ENCODE data around the gene VWA3B.

DNA sequence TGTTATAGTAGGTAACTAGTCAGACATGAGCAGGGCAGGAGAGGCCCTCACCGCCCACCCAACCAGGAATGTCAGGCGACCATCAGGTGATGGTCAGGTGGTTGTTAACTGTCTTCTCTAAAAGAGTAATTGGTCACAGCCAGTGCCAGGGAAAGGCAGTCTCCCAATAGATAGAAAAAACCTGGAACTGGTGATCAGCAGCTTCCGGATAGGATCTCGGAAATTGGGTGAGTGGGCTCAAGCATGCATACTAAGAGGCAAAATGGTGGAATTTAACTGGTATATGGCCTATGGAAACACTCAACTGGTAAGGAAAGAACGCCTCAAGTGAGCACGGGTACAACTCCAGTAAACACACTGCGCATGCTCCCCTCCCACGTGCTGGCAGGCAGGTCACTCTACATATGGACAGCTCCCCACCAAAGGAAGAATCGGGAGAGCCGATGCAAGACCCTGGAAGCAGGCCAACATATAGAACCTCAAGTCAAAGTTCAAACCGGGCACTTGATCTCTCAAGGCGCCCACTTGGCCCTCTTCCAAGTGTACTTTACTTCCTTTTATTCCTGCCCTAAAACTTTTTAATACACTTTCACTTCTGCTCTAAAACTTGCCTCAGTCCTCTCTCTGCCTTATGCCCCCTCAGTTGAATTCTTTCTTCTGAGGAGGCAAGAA lies 47.7 kb upstream of the VWA3B start:
- TF ChIP-seq POLR2A (IDR thresholded peaks at IDR 0.05; ENCODE audit: low read depth, low read length) = no peak
- TF ChIP-seq, protein P1, sequence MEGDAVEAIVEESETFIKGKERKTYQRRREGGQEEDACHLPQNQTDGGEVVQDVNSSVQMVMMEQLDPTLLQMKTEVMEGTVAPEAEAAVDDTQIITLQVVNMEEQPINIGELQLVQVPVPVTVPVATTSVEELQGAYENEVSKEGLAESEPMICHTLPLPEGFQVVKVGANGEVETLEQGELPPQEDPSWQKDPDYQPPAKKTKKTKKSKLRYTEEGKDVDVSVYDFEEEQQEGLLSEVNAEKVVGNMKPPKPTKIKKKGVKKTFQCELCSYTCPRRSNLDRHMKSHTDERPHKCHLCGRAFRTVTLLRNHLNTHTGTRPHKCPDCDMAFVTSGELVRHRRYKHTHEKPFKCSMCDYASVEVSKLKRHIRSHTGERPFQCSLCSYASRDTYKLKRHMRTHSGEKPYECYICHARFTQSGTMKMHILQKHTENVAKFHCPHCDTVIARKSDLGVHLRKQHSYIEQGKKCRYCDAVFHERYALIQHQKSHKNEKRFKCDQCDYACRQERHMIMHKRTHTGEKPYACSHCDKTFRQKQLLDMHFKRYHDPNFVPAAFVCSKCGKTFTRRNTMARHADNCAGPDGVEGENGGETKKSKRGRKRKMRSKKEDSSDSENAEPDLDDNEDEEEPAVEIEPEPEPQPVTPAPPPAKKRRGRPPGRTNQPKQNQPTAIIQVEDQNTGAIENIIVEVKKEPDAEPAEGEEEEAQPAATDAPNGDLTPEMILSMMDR (IDR thresholded peaks at IDR 0.05; ENCODE audit: extremely low read depth in 1 of 2, insufficient read depth in 1 of 2, low read depth in 1 of 2, low read length in 2 of 2) = no peak

All from endothelial cell of umbilical vein (primary cell).